Osteocyte (in vitro differentiated cells): ENCODE results near the gene MCM7. TPM values are rescaled to one million over a fixed set of nuclear protein-coding genes. Genes with fewer than 3 reads are reported as not detected.
A peak's percentile ranks its signal among the peaks of the same experiment; 100 is the strongest.

Experiments used
- DNase-seq: peaks from one replicate; pipeline ENCODE4 v3.0.0; 2021; ENCODE audit warnings: mixed read lengths; ENCODE audit not compliant: unreplicated experiment; ENCODE audit errors: extremely low spot score
- H3K27ac Mint-ChIP-seq: one replicate; pipeline ENCODE4 v1.8.0; 2021; ENCODE audit warnings: mild to moderate bottlenecking, mixed read lengths; ENCODE audit not compliant: unreplicated experiment
- H3K27me3 Mint-ChIP-seq: one replicate; pipeline ENCODE4 v1.8.0; 2021; ENCODE audit warnings: mixed read lengths; ENCODE audit not compliant: unreplicated experiment
- H3K36me3 Mint-ChIP-seq: one replicate; pipeline ENCODE4 v1.8.0; 2021; ENCODE audit warnings: mixed read lengths; ENCODE audit not compliant: unreplicated experiment
- H3K4me1 Mint-ChIP-seq: one replicate; pipeline ENCODE4 v1.8.0; 2021; ENCODE audit warnings: mixed read lengths; ENCODE audit not compliant: unreplicated experiment
- H3K4me3 Mint-ChIP-seq: one replicate; pipeline ENCODE4 v1.8.0; 2021; ENCODE audit warnings: mild to moderate bottlenecking, moderate library complexity, mixed read lengths; ENCODE audit not compliant: unreplicated experiment
- H3K9me3 Mint-ChIP-seq: one replicate; pipeline ENCODE4 v1.8.0; 2021; ENCODE audit warnings: mixed read lengths; ENCODE audit not compliant: unreplicated experiment
- total RNA-seq: library from RNA; stranded (reverse); gene quantifications from 2 replicates; pipeline ENCODE4 v1.2.1, GENCODE V29; 2021
- TF ChIP-seq, protein P1 (sequence below): fragments of 200-600 bp; sonication (generic); IDR thresholded peaks from 2 replicates; pipeline ENCODE4 v1.5.0; 2021; ENCODE audit warnings: antibody characterized with exemption, mild to moderate bottlenecking, moderate library complexity

Gene MCM7
- total RNA-seq, 1 donor from 2014 or later, result 77.8 TPM

- no peaks in the 10 kb centered on the region for H3K27me3 Mint-ChIP-seq
- H3K4me1 Mint-ChIP-seq, result peaks cover 31% of the 10 kb centered on the region
- peak; percentile 99 for DNase-seq
- no peaks in the 10 kb centered on the region for H3K9me3 Mint-ChIP-seq
- H3K27ac Mint-ChIP-seq, result peak overlapping the region; percentile 98
- H3K36me3 Mint-ChIP-seq, result peaks cover 36% of the 10 kb centered on the region
- TF ChIP-seq, protein P1, sequence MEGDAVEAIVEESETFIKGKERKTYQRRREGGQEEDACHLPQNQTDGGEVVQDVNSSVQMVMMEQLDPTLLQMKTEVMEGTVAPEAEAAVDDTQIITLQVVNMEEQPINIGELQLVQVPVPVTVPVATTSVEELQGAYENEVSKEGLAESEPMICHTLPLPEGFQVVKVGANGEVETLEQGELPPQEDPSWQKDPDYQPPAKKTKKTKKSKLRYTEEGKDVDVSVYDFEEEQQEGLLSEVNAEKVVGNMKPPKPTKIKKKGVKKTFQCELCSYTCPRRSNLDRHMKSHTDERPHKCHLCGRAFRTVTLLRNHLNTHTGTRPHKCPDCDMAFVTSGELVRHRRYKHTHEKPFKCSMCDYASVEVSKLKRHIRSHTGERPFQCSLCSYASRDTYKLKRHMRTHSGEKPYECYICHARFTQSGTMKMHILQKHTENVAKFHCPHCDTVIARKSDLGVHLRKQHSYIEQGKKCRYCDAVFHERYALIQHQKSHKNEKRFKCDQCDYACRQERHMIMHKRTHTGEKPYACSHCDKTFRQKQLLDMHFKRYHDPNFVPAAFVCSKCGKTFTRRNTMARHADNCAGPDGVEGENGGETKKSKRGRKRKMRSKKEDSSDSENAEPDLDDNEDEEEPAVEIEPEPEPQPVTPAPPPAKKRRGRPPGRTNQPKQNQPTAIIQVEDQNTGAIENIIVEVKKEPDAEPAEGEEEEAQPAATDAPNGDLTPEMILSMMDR, result no peak
- H3K4me3 Mint-ChIP-seq, result peak overlapping the region; percentile 91
Observed at GRCh38 chr7:100100420-100101015, 679 bp downstream of the MCM7 start.

GRCh38 chr7:100099452-100099851 lies 1.7 kb downstream of the MCM7 start:
- peaks cover 31% of the 10 kb centered on the region for H3K4me1 Mint-ChIP-seq
- H3K27me3 Mint-ChIP-seq, result no peaks in the 10 kb centered on the region
- peaks cover 38% of the 10 kb centered on the region for H3K36me3 Mint-ChIP-seq
- TF ChIP-seq, protein P1, result no peak
- no peak for DNase-seq
- H3K9me3 Mint-ChIP-seq, result no peaks in the 10 kb centered on the region
- H3K27ac Mint-ChIP-seq, result peak overlapping the region; percentile 98
- peak overlapping the region; percentile 91 for H3K4me3 Mint-ChIP-seq

- TF ChIP-seq, protein P1, result no peak
- H3K36me3 Mint-ChIP-seq, result peaks cover 38% of the 10 kb centered on the region
- H3K27me3 Mint-ChIP-seq, result no peaks in the 10 kb centered on the region
- peak overlapping the region; percentile 98 for H3K27ac Mint-ChIP-seq
- no peaks in the 10 kb centered on the region for H3K9me3 Mint-ChIP-seq
- peak overlapping the region; percentile 91 for H3K4me3 Mint-ChIP-seq
- H3K4me1 Mint-ChIP-seq, result peaks cover 30% of the 10 kb centered on the region
- no peak for DNase-seq
Observed at GRCh38 chr7:100098913-100099312, 2.3 kb downstream of the MCM7 start.

GRCh38 chr7:100095704-100096103 lies 5.5 kb downstream of the MCM7 start:
- H3K4me1 Mint-ChIP-seq, result peaks cover 20% of the 10 kb centered on the region
- peak overlapping the region; percentile 14 for H3K27ac Mint-ChIP-seq
- H3K27me3 Mint-ChIP-seq, result no peaks in the 10 kb centered on the region
- H3K36me3 Mint-ChIP-seq, result peaks cover 63% of the 10 kb centered on the region
- no peaks in the 10 kb centered on the region for H3K9me3 Mint-ChIP-seq
- TF ChIP-seq, protein P1, result no peak
- H3K4me3 Mint-ChIP-seq, result no peak overlapping the region
- no peak for DNase-seq

GRCh38 chr7:100095289-100095688 lies 5.9 kb downstream of the MCM7 start:
- peaks cover 23% of the 10 kb centered on the region for H3K4me1 Mint-ChIP-seq
- H3K9me3 Mint-ChIP-seq, result no peaks in the 10 kb centered on the region
- peak overlapping the region; percentile 14 for H3K27ac Mint-ChIP-seq
- H3K4me3 Mint-ChIP-seq, result no peak overlapping the region
- TF ChIP-seq, protein P1, result no peak
- peaks cover 66% of the 10 kb centered on the region for H3K36me3 Mint-ChIP-seq
- no peak for DNase-seq
- H3K27me3 Mint-ChIP-seq, result no peaks in the 10 kb centered on the region
